GM12878 (cell line): ENCODE measurements around the gene PARP2. TPM values are rescaled to one million over a fixed set of nuclear protein-coding genes. Genes with fewer than 3 reads are reported as not detected.
A peak's percentile ranks its signal among the peaks of the same experiment; 100 is the strongest.

Source experiments
- ASH2L ChIP-seq: fragments of 300-600, 200-600 bp; sonication (generic); IDR thresholded peaks from 2 replicates; pipeline ENCODE4 v1.6.1; 2017; ENCODE audit warnings: low read depth, mild to moderate bottlenecking, borderline replicate concordance
- BHLHE40 ChIP-seq, 2 experiments: fragments of 450-650 bp in 1 of 2; IDR thresholded peaks; 2 replicates each; pipeline ENCODE4 v1.6.1; 2011 to 2017; ENCODE audit warnings: low read depth in 2 of 2, borderline replicate concordance in 1 of 2, improper control_type of control experiment in 1 of 2, low read length in 1 of 2, mild to moderate bottlenecking in 1 of 2
- CBFB ChIP-seq: IDR thresholded peaks from 2 replicates; pipeline ENCODE4 v1.6.1; 2016; ENCODE audit warnings: antibody characterized with exemption, low read depth
- CHD2 ChIP-seq: IDR thresholded peaks from 2 replicates; pipeline ENCODE4 v1.6.1; 2011; ENCODE audit warnings: low read depth, low read length, improper control_type of control experiment, borderline replicate concordance
- CREB1 ChIP-seq: IDR thresholded peaks from 2 replicates; pipeline ENCODE4 v1.6.1; 2012; ENCODE audit warnings: low read depth, mild to moderate bottlenecking, inconsistent platforms
- E2F8 ChIP-seq: fragments of 450-650 bp; IDR thresholded peaks from 2 replicates; pipeline ENCODE4 v1.6.1; 2018; ENCODE audit warnings: mild to moderate bottlenecking, low read depth, moderate library complexity; ENCODE audit not compliant: partially characterized antibody
- IRF3 ChIP-seq: fragments of 450-650 bp; IDR thresholded peaks from 2 replicates; pipeline ENCODE4 v1.6.1; 2014; ENCODE audit warnings: mild to moderate bottlenecking
- KDM1A ChIP-seq: fragments of 200-600 bp; sonication (generic); IDR thresholded peaks from 2 replicates; pipeline ENCODE4 v1.6.1; 2016; ENCODE audit warnings: borderline replicate concordance
- MYB ChIP-seq: fragments of 150-350 bp; IDR thresholded peaks from 2 replicates; pipeline ENCODE4 v1.6.1; 2014; ENCODE audit warnings: mild to moderate bottlenecking, low read depth, low read length, borderline replicate concordance
- NBN ChIP-seq: fragments of 450-650 bp; IDR thresholded peaks from 2 replicates; pipeline ENCODE4 v1.6.1; 2016
- NR2C1 ChIP-seq: fragments of 450-650 bp; IDR thresholded peaks from 2 replicates; pipeline ENCODE4 v1.6.1; 2017; ENCODE audit warnings: antibody characterized with exemption, mild to moderate bottlenecking, moderate library complexity
- POLR2AphosphoS5 ChIP-seq: IDR thresholded peaks from 2 replicates; pipeline ENCODE4 v1.6.1; 2011; ENCODE audit warnings: mild to moderate bottlenecking, low read length, inconsistent platforms
- RCOR1 ChIP-seq: conservative IDR thresholded peaks from 2 replicates; pipeline ENCODE4 v1.6.1; 2012; ENCODE audit warnings: low read depth, low read length, improper control_type of control experiment
- RELA ChIP-seq: fragments of 450-650 bp; IDR thresholded peaks from 2 replicates; pipeline ENCODE4 v1.8.0; 2014; ENCODE audit warnings: borderline replicate concordance; ENCODE audit not compliant: partially characterized antibody
- YY1 ChIP-seq: IDR thresholded peaks from 2 replicates; pipeline ENCODE4 v1.6.1; 2011; ENCODE audit warnings: low read depth, mild to moderate bottlenecking, low read length
- ZSCAN29 ChIP-seq: fragments of 450-650 bp; IDR thresholded peaks from 2 replicates; pipeline ENCODE4 v1.6.1; 2017; ENCODE audit warnings: mild to moderate bottlenecking, moderate library complexity
- polyA plus RNA-seq, 11 experiments: library from polyadenylated mRNA; depleted of rRNA in 4 of 11; unstranded in 6 of 11; stranded (reverse) in 5 of 11; fragments of >200 nt; fragmentation: Nextera tagmentation in 4 of 11; fragmentation: Illumina TruSeq in 1 of 11; extraction: Ambion mirVana in 4 of 11; extraction: Trizol in 1 of 11; gene quantifications; 1 replicate in 1 of 11; 2 replicates in 10 of 11; pipeline versions ENCODE4 v1.2.1 to v1.2.3, GENCODE V29; 2011 to 2016; ENCODE audit warnings: inconsistent platforms in 2 of 11, missing spikeins in 2 of 11, low read depth in 1 of 11
- total RNA-seq, 4 experiments: library from RNA; depleted of rRNA in 3 of 4; stranded (reverse); fragments of >200 nt in 3 of 4; fragmentation: Illumina TruSeq in 1 of 4; extraction: Trizol in 1 of 4; gene quantifications; 2 replicates each; pipeline versions ENCODE4 v1.2.1 to v1.2.3, GENCODE V29; 2013 to 2021
- TF ChIP-seq, protein P1 (sequence below), 3 experiments: IDR thresholded peaks in 2 of 3; conservative IDR thresholded peaks in 1 of 3; 2 replicates each; pipeline ENCODE4 v1.5.1; 2011; ENCODE audit warnings: low read depth in 3 of 3, low read length in 3 of 3, mild to moderate bottlenecking in 3 of 3, control low read depth in 2 of 3, moderate library complexity in 2 of 3, inconsistent platforms in 1 of 3, mixed read lengths in 1 of 3; ENCODE audit not compliant: control insufficient read depth in 2 of 3, insufficient read depth in 1 of 3; ENCODE audit errors: extremely low read depth in 1 of 3
- TF ChIP-seq, protein P2 (sequence below): IDR thresholded peaks from 2 replicates; pipeline ENCODE4 v1.6.1; 2012; ENCODE audit warnings: mild to moderate bottlenecking, low read depth, low read length
- TF ChIP-seq, protein P3 (sequence below): IDR thresholded peaks from 2 replicates; pipeline ENCODE4 v1.6.1; 2012; ENCODE audit warnings: low read depth, low read length, improper control_type of control experiment

PARP2 gene
- total and polyA plus RNA-seq, 10 of the 15 experiments (the other 5 are each of a cell fraction or from before 2014, with no cell fraction given), result 26.7 to 75.4 (median 42.3) TPM

GRCh38 chr14:20305265-20306078, 38.0 kb upstream of the PARP2 start, which contains the start of gene TTC5 (continued):
- TF ChIP-seq RELA (peak; percentile 73), RCOR1 (0 out of 2 replicates have a peak, but pooled peaks have one; percentile 73), NR2C1 (no peak), YY1 (peak; percentile 94), ASH2L (peak; percentile 98), E2F8 (peak; percentile 45), CBFB (peak; percentile 77; the same call in 1 of the 2 replicates), CREB1 (peak; percentile 54; the same call in 1 of the 2 replicates), IRF3 (no peak), ZSCAN29 (no peak), CHD2 (peak; percentile 77), BHLHE40 (IDR thresholded peaks at IDR 0.05; ENCODE audit: borderline replicate concordance in 1 of 2, low read depth in 2 of 2, low read length in 1 of 2) (peak; percentile 20 to 74; a peak in 2 of 4 replicates), NBN (peak; percentile 85), MYB (0 out of 2 replicates have a peak, but pooled peaks have one; percentile 56), POLR2AphosphoS5 (peak; percentile 65), KDM1A (no peak)
- TF ChIP-seq, protein P1, sequence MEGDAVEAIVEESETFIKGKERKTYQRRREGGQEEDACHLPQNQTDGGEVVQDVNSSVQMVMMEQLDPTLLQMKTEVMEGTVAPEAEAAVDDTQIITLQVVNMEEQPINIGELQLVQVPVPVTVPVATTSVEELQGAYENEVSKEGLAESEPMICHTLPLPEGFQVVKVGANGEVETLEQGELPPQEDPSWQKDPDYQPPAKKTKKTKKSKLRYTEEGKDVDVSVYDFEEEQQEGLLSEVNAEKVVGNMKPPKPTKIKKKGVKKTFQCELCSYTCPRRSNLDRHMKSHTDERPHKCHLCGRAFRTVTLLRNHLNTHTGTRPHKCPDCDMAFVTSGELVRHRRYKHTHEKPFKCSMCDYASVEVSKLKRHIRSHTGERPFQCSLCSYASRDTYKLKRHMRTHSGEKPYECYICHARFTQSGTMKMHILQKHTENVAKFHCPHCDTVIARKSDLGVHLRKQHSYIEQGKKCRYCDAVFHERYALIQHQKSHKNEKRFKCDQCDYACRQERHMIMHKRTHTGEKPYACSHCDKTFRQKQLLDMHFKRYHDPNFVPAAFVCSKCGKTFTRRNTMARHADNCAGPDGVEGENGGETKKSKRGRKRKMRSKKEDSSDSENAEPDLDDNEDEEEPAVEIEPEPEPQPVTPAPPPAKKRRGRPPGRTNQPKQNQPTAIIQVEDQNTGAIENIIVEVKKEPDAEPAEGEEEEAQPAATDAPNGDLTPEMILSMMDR (IDR thresholded peaks at IDR 0.05 in 2 of 3, conservative IDR thresholded peaks at IDR 0.05 in 1 of 3; ENCODE audit: control insufficient read depth in 2 of 3, extremely low read depth in 1 of 3, insufficient read depth in 1 of 3, low read depth in 3 of 3, low read length in 3 of 3), result peak; percentile 87 to 96 (median 96); a peak in 5 of 6 replicates
- TF ChIP-seq, protein P2, sequence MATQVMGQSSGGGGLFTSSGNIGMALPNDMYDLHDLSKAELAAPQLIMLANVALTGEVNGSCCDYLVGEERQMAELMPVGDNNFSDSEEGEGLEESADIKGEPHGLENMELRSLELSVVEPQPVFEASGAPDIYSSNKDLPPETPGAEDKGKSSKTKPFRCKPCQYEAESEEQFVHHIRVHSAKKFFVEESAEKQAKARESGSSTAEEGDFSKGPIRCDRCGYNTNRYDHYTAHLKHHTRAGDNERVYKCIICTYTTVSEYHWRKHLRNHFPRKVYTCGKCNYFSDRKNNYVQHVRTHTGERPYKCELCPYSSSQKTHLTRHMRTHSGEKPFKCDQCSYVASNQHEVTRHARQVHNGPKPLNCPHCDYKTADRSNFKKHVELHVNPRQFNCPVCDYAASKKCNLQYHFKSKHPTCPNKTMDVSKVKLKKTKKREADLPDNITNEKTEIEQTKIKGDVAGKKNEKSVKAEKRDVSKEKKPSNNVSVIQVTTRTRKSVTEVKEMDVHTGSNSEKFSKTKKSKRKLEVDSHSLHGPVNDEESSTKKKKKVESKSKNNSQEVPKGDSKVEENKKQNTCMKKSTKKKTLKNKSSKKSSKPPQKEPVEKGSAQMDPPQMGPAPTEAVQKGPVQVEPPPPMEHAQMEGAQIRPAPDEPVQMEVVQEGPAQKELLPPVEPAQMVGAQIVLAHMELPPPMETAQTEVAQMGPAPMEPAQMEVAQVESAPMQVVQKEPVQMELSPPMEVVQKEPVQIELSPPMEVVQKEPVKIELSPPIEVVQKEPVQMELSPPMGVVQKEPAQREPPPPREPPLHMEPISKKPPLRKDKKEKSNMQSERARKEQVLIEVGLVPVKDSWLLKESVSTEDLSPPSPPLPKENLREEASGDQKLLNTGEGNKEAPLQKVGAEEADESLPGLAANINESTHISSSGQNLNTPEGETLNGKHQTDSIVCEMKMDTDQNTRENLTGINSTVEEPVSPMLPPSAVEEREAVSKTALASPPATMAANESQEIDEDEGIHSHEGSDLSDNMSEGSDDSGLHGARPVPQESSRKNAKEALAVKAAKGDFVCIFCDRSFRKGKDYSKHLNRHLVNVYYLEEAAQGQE, result no peak
- TF ChIP-seq, protein P3, sequence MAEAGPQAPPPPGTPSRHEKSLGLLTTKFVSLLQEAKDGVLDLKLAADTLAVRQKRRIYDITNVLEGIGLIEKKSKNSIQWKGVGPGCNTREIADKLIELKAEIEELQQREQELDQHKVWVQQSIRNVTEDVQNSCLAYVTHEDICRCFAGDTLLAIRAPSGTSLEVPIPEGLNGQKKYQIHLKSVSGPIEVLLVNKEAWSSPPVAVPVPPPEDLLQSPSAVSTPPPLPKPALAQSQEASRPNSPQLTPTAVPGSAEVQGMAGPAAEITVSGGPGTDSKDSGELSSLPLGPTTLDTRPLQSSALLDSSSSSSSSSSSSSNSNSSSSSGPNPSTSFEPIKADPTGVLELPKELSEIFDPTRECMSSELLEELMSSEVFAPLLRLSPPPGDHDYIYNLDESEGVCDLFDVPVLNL, result no peak
